22Rv1 (cell line): ENCODE data around the gene MORC3.

Source experiments
- ZFX ChIP-seq: fragments of 450-650 bp; IDR thresholded peaks from 2 replicates; pipeline ENCODE4 v1.6.1; 2017; ENCODE audit warnings: antibody characterized with exemption, borderline replicate concordance
- TF ChIP-seq, protein P1 (sequence below): fragments of 450-650 bp; IDR thresholded peaks from 2 replicates; pipeline ENCODE4 v1.5.1; 2017; ENCODE audit warnings: mild to moderate bottlenecking

GRCh38 chr21:36306872-36307534 lies 13.0 kb upstream of the MORC3 start:
- TF ChIP-seq, protein P1, sequence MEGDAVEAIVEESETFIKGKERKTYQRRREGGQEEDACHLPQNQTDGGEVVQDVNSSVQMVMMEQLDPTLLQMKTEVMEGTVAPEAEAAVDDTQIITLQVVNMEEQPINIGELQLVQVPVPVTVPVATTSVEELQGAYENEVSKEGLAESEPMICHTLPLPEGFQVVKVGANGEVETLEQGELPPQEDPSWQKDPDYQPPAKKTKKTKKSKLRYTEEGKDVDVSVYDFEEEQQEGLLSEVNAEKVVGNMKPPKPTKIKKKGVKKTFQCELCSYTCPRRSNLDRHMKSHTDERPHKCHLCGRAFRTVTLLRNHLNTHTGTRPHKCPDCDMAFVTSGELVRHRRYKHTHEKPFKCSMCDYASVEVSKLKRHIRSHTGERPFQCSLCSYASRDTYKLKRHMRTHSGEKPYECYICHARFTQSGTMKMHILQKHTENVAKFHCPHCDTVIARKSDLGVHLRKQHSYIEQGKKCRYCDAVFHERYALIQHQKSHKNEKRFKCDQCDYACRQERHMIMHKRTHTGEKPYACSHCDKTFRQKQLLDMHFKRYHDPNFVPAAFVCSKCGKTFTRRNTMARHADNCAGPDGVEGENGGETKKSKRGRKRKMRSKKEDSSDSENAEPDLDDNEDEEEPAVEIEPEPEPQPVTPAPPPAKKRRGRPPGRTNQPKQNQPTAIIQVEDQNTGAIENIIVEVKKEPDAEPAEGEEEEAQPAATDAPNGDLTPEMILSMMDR = no peak
- no peak for TF ChIP-seq ZFX
